GM19395 (cell line): ENCODE measurements around the gene KRT80.

Experiments
- ATAC-seq: cut with Tn5 transposase; IDR thresholded peaks from one replicate; pipeline ENCODE4 v1.9.1; 2021; ENCODE audit warnings: mild to moderate bottlenecking, moderate library complexity; ENCODE audit not compliant: unreplicated experiment

The KRT80 gene

DNA sequence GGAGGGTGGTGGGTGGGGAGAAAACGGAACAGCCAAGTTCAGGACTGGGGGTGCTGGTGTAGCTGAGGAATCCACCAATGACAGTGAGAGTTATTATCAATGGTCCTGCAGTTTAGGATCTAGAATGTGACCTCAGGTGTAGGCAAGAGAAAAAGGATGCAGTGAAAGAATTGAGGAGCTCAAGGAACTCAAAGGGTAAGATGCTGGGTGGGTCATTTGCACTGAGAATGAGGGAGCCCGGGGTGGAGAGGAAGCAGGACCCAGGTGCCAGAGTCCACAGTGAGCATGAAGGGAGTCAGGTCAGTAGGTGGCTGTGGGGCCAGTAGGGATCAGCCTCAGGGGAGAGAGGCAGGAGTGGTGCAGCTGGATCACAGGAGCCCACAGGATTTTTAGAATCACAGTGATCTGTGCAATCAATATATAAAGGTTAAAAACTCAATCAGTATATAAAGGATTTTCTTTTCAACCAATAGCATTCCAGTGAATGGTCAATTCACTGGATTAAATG, 38.1 kb upstream of the KRT80 start:
- ATAC-seq, result no peak

DNA sequence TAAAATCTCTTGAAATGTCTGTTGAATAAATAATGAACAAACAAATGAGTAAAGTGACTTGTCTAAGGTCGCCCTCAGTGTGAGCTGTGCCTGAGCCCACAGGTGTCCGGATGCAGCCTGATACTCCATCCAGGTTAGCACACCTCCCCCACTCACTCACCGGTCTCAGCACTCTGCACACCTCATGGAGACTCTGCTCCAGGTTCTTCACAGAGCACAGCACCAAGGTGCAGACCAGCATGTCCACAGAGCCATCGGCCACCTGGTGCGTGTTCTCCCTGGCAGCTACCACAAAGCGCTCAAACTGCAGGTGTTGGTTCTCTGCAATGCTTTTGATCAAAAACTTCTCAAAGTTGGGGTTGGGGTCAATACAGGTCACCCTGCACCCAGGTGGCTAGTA, 37.1 kb upstream of the KRT80 start:
- ATAC-seq, result no peak

GRCh38 chr12:52228366-52228765, 36.6 kb upstream of the KRT80 start:
- ATAC-seq, result no peak

GRCh38 chr12:52227606-52228166, 35.9 kb upstream of the KRT80 start:
- ATAC-seq, result no peak

GRCh38 chr12:52226446-52226845, 34.6 kb upstream of the KRT80 start:
- no peak for ATAC-seq

GRCh38 chr12:52225752-52226151, 33.9 kb upstream of the KRT80 start:
- no peak for ATAC-seq

DNA sequence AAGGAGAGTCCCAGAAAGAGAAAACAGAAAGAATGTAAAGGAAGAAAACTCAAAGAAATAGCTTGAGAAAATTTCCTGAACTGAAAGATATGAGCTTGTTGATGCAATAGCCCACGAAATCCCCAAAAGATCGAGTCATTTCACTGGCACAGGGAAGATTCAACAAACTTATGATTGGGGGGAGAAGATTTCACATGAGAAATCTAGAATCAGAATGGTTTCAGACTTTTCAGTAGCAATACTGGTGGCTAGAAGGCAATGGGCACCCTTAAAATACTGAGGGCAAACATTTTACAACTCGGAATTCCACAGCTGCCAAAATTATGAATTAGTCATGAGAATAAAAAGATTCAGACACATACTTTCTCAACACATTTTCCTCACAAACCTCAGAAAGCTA, 32.3 kb upstream of the KRT80 start:
- ATAC-seq, result no peak

GRCh38 chr12:52223406-52224039, 31.7 kb upstream of the KRT80 start:
- ATAC-seq, result no peak

GRCh38 chr12:52222692-52223091, 30.9 kb upstream of the KRT80 start:
- no peak for ATAC-seq

GRCh38 chr12:52221912-52222457, 30.2 kb upstream of the KRT80 start:
- ATAC-seq, result no peak

DNA sequence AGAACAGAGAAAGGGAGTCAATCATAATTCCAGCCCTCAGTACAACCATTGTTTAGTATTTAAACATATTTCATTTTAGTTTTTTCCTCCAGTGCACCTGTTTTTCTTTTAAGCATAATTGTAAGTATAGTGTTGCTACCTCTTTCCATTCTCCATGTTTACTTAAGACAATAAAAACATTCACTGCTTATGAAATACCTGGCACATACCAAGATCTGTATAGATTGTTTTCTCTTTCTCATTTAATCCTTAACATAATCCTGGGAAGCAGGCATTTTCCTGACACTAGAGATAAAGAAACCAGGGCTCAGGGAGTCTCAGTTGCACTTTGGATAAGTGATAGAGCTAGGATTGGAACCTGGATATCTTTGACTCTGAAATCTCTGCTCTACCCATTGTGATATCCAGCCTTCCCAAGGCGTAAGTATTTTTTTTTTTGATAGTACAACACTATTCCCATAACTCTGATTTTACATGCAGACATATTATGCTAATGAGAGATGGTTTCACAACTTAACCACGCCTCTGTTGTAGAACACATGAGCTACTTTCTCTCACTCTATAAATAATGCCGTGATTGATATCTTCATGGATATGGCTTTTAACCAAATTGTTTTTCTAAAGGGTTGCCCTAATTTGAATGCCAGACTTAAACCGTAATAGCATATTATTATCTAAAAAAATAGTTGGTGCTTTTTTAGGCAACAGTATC, 29.4 kb upstream of the KRT80 start:
- no peak for ATAC-seq

DNA sequence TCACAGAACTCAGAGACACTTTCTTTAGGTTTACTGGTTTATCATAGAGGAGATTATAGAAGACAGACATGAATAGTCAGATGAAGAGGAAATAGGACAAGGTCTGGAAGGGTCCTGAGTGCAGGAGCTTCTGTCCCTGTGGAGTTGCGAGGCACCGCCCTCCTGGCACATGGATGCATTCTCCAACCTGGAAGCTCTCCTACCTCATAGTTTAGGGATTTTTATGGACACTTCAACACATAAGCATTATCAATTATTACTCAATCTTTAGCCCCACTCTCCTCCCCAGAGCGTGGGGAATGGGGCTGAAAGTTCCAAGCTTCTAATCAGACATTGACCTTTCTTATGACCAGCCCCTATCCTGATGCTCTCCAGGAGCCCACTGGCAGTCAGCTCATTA, 28.7 kb upstream of the KRT80 start:
- no peak for ATAC-seq

- no peak for ATAC-seq
Observed at GRCh38 chr12:52218001-52218400, 26.2 kb upstream of the KRT80 start.

- no peak for ATAC-seq
Observed at GRCh38 chr12:52217223-52217622, 25.4 kb upstream of the KRT80 start.

- ATAC-seq, result no peak
Observed at GRCh38 chr12:52216807-52217206, 25.0 kb upstream of the KRT80 start.

DNA sequence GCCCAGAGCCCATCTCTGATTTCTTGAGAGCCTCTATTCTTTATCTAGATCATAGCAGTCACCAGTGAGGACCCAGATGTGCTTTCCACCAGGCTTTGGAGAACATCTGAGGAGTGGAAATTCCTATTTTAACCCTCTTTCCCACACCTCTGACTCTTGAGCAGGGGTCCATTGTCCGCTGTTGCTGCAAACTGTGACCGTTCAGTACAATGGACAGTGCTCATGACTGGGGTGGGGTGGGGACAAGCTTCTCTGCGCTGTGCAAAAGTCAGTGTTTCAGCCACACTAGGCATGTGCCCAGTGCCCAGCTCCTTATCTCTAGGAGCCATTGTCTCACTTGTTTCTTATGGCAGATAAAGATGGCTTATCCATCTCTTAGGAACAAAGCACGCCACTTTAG, 24.3 kb upstream of the KRT80 start:
- no peak for ATAC-seq

DNA sequence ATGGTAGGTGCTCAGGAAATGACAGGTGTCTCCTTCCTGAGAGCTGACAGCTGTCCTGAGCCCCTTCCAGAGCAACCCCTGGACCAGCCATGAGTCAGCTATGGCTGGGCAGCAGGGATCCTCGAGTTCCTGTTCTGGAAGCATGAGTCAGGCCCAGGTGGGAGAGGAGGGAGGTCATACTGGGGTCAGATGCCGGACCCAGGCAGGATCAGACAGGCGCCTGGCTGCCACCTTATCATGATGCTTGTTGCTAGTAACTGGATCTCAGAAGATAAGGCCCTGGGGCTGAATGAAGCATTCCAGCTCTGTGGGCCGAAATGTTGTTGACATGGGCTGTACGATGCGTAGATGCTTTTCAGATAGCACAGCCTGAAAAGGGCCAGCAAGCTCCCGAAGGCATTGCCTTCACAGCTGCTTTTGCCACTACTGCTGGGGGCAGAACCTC, 23.8 kb upstream of the KRT80 start:
- no peak for ATAC-seq

DNA sequence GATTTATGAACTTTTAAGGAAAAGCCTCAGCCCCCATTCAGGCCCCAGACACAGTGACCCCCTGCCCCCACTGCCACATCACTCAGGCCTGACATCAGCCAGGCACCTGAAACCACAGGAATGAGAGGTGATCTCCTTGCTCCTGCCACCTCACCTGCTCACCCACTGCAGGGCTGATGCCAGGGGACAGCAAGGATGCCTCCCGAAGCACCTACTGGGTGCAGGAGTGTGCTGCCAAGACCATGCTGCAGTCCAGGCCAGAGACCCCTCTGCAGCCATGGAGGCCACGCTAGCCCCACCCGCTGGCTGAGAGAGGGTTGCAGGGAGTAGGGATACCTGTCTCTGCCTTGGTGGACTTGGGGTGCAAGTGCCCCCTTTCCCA, 22.6 kb upstream of the KRT80 start:
- ATAC-seq, result no peak

- ATAC-seq, result no peak
Observed at GRCh38 chr12:52213564-52214420, 22.0 kb upstream of the KRT80 start.

- no peak for ATAC-seq
Observed at GRCh38 chr12:52212701-52213563, 21.1 kb upstream of the KRT80 start.
